H9 (cell line): ENCODE results near the gene AFG1L. TPM values are rescaled to one million over a fixed set of nuclear protein-coding genes. Genes with fewer than 3 reads are reported as not detected.

Source experiments
- DNase-seq: peaks from one replicate; pipeline ENCODE4 v3.0.0-alpha.2; 2017
- H2AFZ ChIP-seq: one replicate; pipeline ENCODE4 v1.6.1; 2013; ENCODE audit warnings: mild to moderate bottlenecking, low read length, control low read depth, moderate library complexity
- H2AK5ac ChIP-seq: 2 replicates; pipeline ENCODE4 v1.6.1; 2013; ENCODE audit warnings: low read length, control low read depth, mixed read lengths; ENCODE audit not compliant: insufficient read length
- H2BK120ac ChIP-seq: one replicate; pipeline ENCODE4 v1.6.1; 2013; ENCODE audit warnings: low read depth, mild to moderate bottlenecking, low read length, control low read depth, inconsistent platforms; ENCODE audit not compliant: poor library complexity, severe bottlenecking
- H2BK12ac ChIP-seq: 2 replicates; pipeline ENCODE4 v1.6.1; 2013; ENCODE audit warnings: low read length, control low read depth, mixed read lengths, low read depth; ENCODE audit not compliant: insufficient read length
- H2BK15ac ChIP-seq: 2 replicates; pipeline ENCODE4 v1.6.1; 2013; ENCODE audit warnings: low read depth, low read length, control low read depth
- H2BK20ac ChIP-seq: one replicate; pipeline ENCODE4 v1.6.1; 2013; ENCODE audit warnings: low read depth, mild to moderate bottlenecking, low read length, control low read depth, inconsistent platforms; ENCODE audit not compliant: poor library complexity, severe bottlenecking
- H2BK5ac ChIP-seq: 2 replicates; pipeline ENCODE4 v1.6.1; 2013; ENCODE audit warnings: low read length, control low read depth, mixed read lengths; ENCODE audit not compliant: insufficient read length
- H3K14ac ChIP-seq: 2 replicates; pipeline ENCODE4 v1.6.1; 2013; ENCODE audit warnings: low read length, control low read depth; ENCODE audit not compliant: insufficient read depth
- H3K18ac ChIP-seq: 2 replicates; pipeline ENCODE4 v1.6.1; 2013; ENCODE audit warnings: low read depth, mild to moderate bottlenecking, mixed read lengths, low read length, control low read depth; ENCODE audit not compliant: insufficient read length
- H3K23ac ChIP-seq: 2 replicates; pipeline ENCODE4 v1.6.1; 2013; ENCODE audit warnings: low read length, control low read depth, mixed read lengths, low read depth; ENCODE audit not compliant: insufficient read length
- H3K23me2 ChIP-seq: 2 replicates; pipeline ENCODE4 v1.6.1; 2013; ENCODE audit warnings: low read depth, mild to moderate bottlenecking, mixed read lengths, low read length, control low read depth; ENCODE audit not compliant: insufficient read length, poor library complexity, severe bottlenecking
- H3K27ac ChIP-seq: 2 replicates; pipeline ENCODE4 v1.5.1; 2013; ENCODE audit warnings: low read length, control low read depth, mixed read lengths, low read depth; ENCODE audit not compliant: insufficient read length
- H3K27me3 ChIP-seq: 2 replicates; pipeline ENCODE4 v1.6.1; 2013; ENCODE audit warnings: low read length, control low read depth, inconsistent platforms; ENCODE audit not compliant: insufficient read depth
- H3K4ac ChIP-seq: 2 replicates; pipeline ENCODE4 v1.6.1; 2013; ENCODE audit warnings: low read depth, mild to moderate bottlenecking, control low read depth, inconsistent platforms, low read length, moderate library complexity
- H3K4me1 ChIP-seq: 2 replicates; pipeline ENCODE4 v1.6.1; 2013; ENCODE audit warnings: low read length, control low read depth, inconsistent platforms; ENCODE audit not compliant: insufficient read depth
- H3K4me2 ChIP-seq: 2 replicates; pipeline ENCODE4 v1.6.1; 2013; ENCODE audit warnings: low read length, control low read depth, mixed read lengths; ENCODE audit not compliant: insufficient read length, insufficient read depth
- H3K56ac ChIP-seq: 2 replicates; pipeline ENCODE4 v1.6.1; 2013; ENCODE audit warnings: low read depth, mild to moderate bottlenecking, mixed read lengths, low read length, control low read depth; ENCODE audit not compliant: insufficient read length
- H3K79me1 ChIP-seq: 2 replicates; pipeline ENCODE4 v1.6.1; 2013; ENCODE audit warnings: low read depth, mild to moderate bottlenecking, moderate library complexity, low read length, control low read depth, inconsistent platforms; ENCODE audit not compliant: insufficient read depth, poor library complexity, severe bottlenecking
- H3K79me2 ChIP-seq: 2 replicates; pipeline ENCODE4 v1.6.1; 2013; ENCODE audit warnings: low read length, control low read depth, inconsistent platforms; ENCODE audit not compliant: insufficient read depth
- H3K9ac ChIP-seq: 2 replicates; pipeline ENCODE4 v1.6.1; 2013; ENCODE audit warnings: low read length, control low read depth, mixed read lengths; ENCODE audit not compliant: insufficient read length; ENCODE audit errors: extremely low read depth
- H3K9me3 ChIP-seq: one replicate; pipeline ENCODE4 v1.6.1; 2013; ENCODE audit warnings: low read depth, low read length, inconsistent platforms; ENCODE audit not compliant: control insufficient read depth
- H3T11ph ChIP-seq: one replicate; pipeline ENCODE4 v1.6.1; 2013; ENCODE audit warnings: mild to moderate bottlenecking, low read length, control low read depth, inconsistent platforms
- H4K20me1 ChIP-seq: one replicate; pipeline ENCODE4 v1.6.1; 2013; ENCODE audit not compliant: control insufficient read depth, insufficient read length, insufficient read depth
- H4K5ac ChIP-seq: 2 replicates; pipeline ENCODE4 v1.6.1; 2013; ENCODE audit warnings: low read depth, mild to moderate bottlenecking, mixed read lengths, low read length, control low read depth; ENCODE audit not compliant: insufficient read length
- H4K8ac ChIP-seq: replicated peaks from 2 replicates; pipeline ENCODE4 v1.6.1; 2013; ENCODE audit warnings: low read length, control low read depth, mixed read lengths, low read depth; ENCODE audit not compliant: insufficient read length
- H4K91ac ChIP-seq: 2 replicates; pipeline ENCODE4 v1.6.1; 2013; ENCODE audit warnings: low read depth, mild to moderate bottlenecking, moderate library complexity, mixed read lengths, low read length, control low read depth; ENCODE audit not compliant: insufficient read length
- H3K27ac Mint-ChIP-seq, 3 experiments: 2 replicates in 2 of 3; 3 replicates in 1 of 3; pipeline ENCODE4 v1.8.0; 2020 to 2021; ENCODE audit warnings: mixed read lengths in 3 of 3, mild to moderate bottlenecking in 1 of 3, moderate library complexity in 1 of 3
- H3K27me3 Mint-ChIP-seq: 2 replicates; pipeline ENCODE4 v1.8.0; 2021; ENCODE audit warnings: low read depth, mild to moderate bottlenecking, moderate library complexity, mixed read lengths
- H3K36me3 Mint-ChIP-seq, 3 experiments: 2 replicates in 2 of 3; 3 replicates in 1 of 3; pipeline ENCODE4 v1.8.0; 2020 to 2021; ENCODE audit warnings: low read depth in 3 of 3, mixed read lengths in 3 of 3; ENCODE audit not compliant: insufficient read depth in 1 of 3
- H3K4me1 Mint-ChIP-seq, 2 experiments: 2 replicates each; pipeline ENCODE4 v1.8.0; 2020; ENCODE audit warnings: mixed read lengths in 2 of 2
- H3K4me3 Mint-ChIP-seq, 2 experiments: 2 replicates in 1 of 2; 3 replicates in 1 of 2; pipeline ENCODE4 v1.8.0; 2020 to 2021; ENCODE audit warnings: mild to moderate bottlenecking in 2 of 2, mixed read lengths in 2 of 2, moderate library complexity in 1 of 2
- H3K9me3 Mint-ChIP-seq, 2 experiments: 2 replicates in 1 of 2; 3 replicates in 1 of 2; pipeline ENCODE4 v1.8.0; 2020; ENCODE audit warnings: mild to moderate bottlenecking in 2 of 2, mixed read lengths in 2 of 2, moderate library complexity in 1 of 2
- WGBS: extraction: QIAGEN DNeasy Blood & Tissue Kit; methylation state at CpG from one replicate; pipeline ENCODE4 v1.1.7; 2013; ENCODE audit warnings: missing lambda C conversion rate, low lambda C conversion rate, mixed read lengths; ENCODE audit not compliant: insufficient read length; ENCODE audit errors: extremely low coverage; 5-methylcytosine and 5-hydroxymethylcytosine counted together
- total RNA-seq: library from RNA; stranded (reverse); gene quantifications from 2 replicates; pipeline ENCODE4 v1.2.1, GENCODE V29; 2021
- TF ChIP-seq, protein P1 (sequence below): fragments of 200-600 bp; sonication (generic); conservative IDR thresholded peaks from 3 replicates; pipeline ENCODE4 v1.8.0; 2021; ENCODE audit warnings: antibody characterized with exemption, mild to moderate bottlenecking

AFG1L gene
- total RNA-seq, 1 experiment from 2014 or later, result 4.7 TPM

DNA sequence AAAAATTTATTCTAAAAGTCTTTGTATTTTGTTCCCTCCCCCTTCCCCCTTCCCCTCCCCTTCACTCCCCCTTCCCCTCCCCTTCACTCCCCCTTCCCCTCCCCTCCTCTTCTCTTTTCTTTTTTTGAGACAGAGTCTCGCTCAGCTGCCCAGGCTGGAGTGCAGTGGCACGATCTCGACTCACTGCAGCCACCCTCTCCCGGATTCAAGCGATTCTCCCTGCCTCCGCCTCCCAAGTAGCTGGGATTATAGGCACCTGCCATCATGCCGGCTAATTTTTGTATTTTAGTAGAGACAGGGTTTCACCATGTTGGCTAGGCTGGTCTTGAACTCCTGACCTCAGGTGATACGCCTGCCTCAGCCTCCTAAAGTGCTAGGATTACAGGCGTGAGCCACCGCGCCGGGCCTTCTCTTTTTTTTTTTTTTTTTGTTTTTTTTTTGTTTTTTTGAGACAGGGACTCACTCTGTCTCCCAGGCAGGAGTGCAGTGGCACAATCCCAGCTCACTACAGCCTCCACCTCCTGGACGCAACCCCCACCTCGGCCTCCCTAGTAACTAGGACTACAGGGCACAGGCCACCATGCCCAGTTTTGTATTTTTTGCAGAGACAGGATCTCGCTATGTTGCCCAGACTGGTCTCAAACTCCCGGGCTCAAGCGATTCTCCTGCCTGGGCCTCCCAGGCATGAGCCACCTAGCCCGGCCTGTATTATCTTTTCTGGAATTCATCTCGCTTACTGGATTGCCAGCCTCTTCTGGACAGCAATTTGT lies 1.1 kb upstream of the AFG1L start:
- H3K27ac Mint-ChIP-seq, result 0 out of 7 replicates have a peak overlapping the region, but pooled peaks of 1 of the 3 experiments have one; percentile 63
- no peaks in the 10 kb centered on the region for H3K4me1 ChIP-seq
- H3K4me1 Mint-ChIP-seq, result peaks cover 7 to 17% of the 10 kb centered on the region in 2 experiments
- no peak overlapping the region for H3K14ac ChIP-seq
- H3K27ac ChIP-seq, result peak overlapping the region; percentile 52
- no peak overlapping the region for H2BK12ac ChIP-seq
- H2BK5ac ChIP-seq, result no peak overlapping the region
- H4K8ac ChIP-seq, result no peak overlapping the region
- no peaks in the 10 kb centered on the region for H4K20me1 ChIP-seq
- no peak overlapping the region for H3K18ac ChIP-seq
- H3K79me2 ChIP-seq, result no peaks in the 10 kb centered on the region
- no peak overlapping the region for H2BK20ac ChIP-seq
- H3K27me3 Mint-ChIP-seq, result no peaks in the 10 kb centered on the region
- no peaks in the 10 kb centered on the region for H3K9me3 ChIP-seq
- no CpG with 5 or more reads among the region's 19 CpGs for WGBS
- peak overlapping the region; percentile 27 for H3K9ac ChIP-seq
- no peak overlapping the region for H2BK120ac ChIP-seq
- H3K79me1 ChIP-seq, result no peaks in the 10 kb centered on the region
- H3K4ac ChIP-seq, result no peak overlapping the region
- peak overlapping the region; percentile 56 for H3K4me2 ChIP-seq
- H3K4me3 Mint-ChIP-seq, result peak overlapping the region; percentile 92 to 94
- H2AFZ ChIP-seq, result peak overlapping the region; percentile 94
- H2BK15ac ChIP-seq, result no peak overlapping the region
- H3K9me3 Mint-ChIP-seq, result no peaks in the 10 kb centered on the region
- TF ChIP-seq, protein P1, sequence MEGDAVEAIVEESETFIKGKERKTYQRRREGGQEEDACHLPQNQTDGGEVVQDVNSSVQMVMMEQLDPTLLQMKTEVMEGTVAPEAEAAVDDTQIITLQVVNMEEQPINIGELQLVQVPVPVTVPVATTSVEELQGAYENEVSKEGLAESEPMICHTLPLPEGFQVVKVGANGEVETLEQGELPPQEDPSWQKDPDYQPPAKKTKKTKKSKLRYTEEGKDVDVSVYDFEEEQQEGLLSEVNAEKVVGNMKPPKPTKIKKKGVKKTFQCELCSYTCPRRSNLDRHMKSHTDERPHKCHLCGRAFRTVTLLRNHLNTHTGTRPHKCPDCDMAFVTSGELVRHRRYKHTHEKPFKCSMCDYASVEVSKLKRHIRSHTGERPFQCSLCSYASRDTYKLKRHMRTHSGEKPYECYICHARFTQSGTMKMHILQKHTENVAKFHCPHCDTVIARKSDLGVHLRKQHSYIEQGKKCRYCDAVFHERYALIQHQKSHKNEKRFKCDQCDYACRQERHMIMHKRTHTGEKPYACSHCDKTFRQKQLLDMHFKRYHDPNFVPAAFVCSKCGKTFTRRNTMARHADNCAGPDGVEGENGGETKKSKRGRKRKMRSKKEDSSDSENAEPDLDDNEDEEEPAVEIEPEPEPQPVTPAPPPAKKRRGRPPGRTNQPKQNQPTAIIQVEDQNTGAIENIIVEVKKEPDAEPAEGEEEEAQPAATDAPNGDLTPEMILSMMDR, result no peak
- no peak overlapping the region for H4K5ac ChIP-seq
- H3K27me3 ChIP-seq, result no peaks in the 10 kb centered on the region
- no peak overlapping the region for H2AK5ac ChIP-seq
- no peaks in the 10 kb centered on the region; a peak in 1 of 7 replicates for H3K36me3 Mint-ChIP-seq
- no peak overlapping the region for H4K91ac ChIP-seq
- no peak overlapping the region for H3T11ph ChIP-seq
- DNase-seq, result no peak
- H3K56ac ChIP-seq, result no peak overlapping the region
- H3K23ac ChIP-seq, result no peak overlapping the region
- H3K23me2 ChIP-seq, result peaks cover 6% of the 10 kb centered on the region
